HUES48 (cell line): Measurements from ENCODE around the gene PTPRN2.

Source experiments
- H3K27ac ChIP-seq: one replicate; pipeline ENCODE4 v1.7.0; 2013; ENCODE audit warnings: low read depth, low read length, inconsistent platforms
- H3K27me3 ChIP-seq: 2 replicates; pipeline ENCODE4 v1.6.1; 2013; ENCODE audit warnings: mild to moderate bottlenecking, low read length; ENCODE audit not compliant: control insufficient read depth, insufficient read depth
- H3K36me3 ChIP-seq: 2 replicates; pipeline ENCODE4 v1.6.1; 2013; ENCODE audit warnings: low read length; ENCODE audit not compliant: control insufficient read depth, insufficient read depth
- H3K4me1 ChIP-seq: 2 replicates; pipeline ENCODE4 v1.6.1; 2013; ENCODE audit warnings: mild to moderate bottlenecking, low read length; ENCODE audit not compliant: control insufficient read depth, insufficient read depth
- H3K4me3 ChIP-seq: 2 replicates; pipeline ENCODE4 v1.5.1; 2013; ENCODE audit warnings: mild to moderate bottlenecking, low read depth, low read length
- H3K9ac ChIP-seq: 2 replicates; pipeline ENCODE4 v1.6.1; 2013; ENCODE audit warnings: mild to moderate bottlenecking, low read depth, low read length, moderate library complexity
- H3K9me3 ChIP-seq: 2 replicates; pipeline ENCODE4 v1.6.1; 2013; ENCODE audit warnings: low read length; ENCODE audit not compliant: control insufficient read depth, insufficient read depth

The PTPRN2 gene

DNA sequence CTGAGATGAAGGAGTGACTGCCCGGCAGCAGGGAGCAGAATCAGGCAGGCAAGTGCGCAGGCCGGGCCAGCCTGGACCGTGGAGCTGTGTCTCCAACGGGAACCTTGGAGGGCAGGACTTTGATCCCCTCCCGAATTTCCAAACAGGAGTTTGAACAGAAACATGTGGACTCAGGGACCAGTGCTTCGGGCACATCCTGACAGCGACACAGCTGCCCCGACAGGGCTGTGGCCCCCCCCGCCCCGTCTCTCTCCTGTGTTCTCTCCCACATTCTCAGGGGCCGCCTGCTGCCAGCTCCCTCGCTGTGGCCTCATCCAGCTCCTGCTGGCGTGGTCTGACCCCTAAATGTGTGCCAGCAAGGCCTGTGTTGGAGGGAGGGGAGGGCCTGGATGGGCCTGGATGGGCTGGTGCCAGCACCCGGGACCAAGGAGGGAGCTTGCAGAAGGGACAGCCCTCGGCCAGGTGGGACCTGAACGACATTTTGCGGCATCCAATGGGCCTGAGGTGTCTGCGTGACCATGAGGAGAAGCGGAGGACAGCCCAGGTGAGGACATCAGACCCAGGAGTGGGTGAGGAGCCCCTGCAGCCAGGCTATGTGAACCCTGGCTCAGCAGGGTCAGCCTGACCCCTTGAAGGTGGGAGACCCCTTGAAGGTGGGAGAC, 1027.9 kb downstream of the PTPRN2 start:
- H3K9me3 ChIP-seq, result peaks cover 8% of the 10 kb centered on the region; the same call in 1 of the 2 replicates
- H3K27me3 ChIP-seq, result no peaks in the 10 kb centered on the region
- no peaks in the 10 kb centered on the region for H3K4me1 ChIP-seq
- no peak overlapping the region for H3K27ac ChIP-seq
- no peaks in the 10 kb centered on the region for H3K36me3 ChIP-seq
- no peak overlapping the region for H3K9ac ChIP-seq
- no peak overlapping the region for H3K4me3 ChIP-seq

DNA sequence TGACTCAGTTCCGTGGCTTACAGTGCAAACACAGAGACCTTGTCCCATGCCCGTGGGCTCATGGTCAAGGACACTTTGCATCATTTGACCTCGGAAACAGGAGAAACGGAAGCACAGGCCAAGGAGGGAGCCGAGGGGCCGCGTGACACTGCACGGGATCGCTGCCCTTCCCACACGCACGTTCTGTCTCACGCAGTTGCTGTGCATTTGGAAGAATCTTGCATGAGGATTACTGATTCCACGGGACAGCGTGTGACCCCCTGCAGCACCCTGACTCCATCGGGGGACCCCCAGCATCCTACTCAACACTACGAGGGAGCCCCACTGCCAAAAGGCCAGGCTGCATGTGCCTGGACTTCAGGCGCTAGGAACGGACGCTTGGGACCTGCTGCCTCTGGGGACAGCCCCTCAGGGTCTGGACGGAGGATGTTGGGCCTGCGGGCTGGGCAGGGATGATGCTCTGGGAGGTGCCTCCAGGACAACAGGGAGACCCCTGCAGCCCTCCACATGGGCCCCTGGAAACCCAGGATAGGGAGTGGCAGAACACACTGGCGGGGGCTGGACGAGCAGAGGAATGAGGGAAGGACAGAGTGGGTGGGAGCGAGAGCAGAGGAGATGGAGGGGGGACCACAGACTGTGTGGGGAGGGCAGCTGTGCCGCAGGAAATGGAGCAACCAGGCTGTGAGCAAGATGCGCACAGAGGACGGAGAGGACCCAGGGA, 1028.6 kb downstream of the PTPRN2 start:
- Histone ChIP-seq H3K9me3 (peaks cover 8% of the 10 kb centered on the region; the same call in 1 of the 2 replicates), H3K27me3 (no peaks in the 10 kb centered on the region), H3K36me3 (no peaks in the 10 kb centered on the region), H3K4me3 (no peak overlapping the region), H3K9ac (no peak overlapping the region), H3K27ac (no peak overlapping the region), H3K4me1 (no peaks in the 10 kb centered on the region)

DNA sequence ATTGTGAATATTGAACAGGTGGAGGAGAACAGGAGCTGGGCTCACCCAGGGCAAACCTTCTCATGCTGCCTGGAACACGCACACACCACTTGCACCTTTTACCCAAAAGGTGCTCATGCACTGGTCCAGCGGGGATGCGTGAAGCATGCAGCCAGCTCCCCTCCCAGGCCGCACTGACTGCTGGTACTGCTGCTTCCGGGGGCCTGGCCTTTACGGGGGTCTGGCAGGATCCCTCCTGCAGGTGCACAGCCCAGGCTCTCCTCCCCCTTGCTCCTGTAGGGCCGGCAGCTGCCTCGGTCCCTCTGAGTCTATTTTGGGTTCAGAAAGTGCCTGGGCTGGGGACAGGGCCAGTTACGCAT, 1029.1 kb downstream of the PTPRN2 start:
- H3K36me3 ChIP-seq, result no peaks in the 10 kb centered on the region
- no peak overlapping the region for H3K4me3 ChIP-seq
- H3K9ac ChIP-seq, result no peak overlapping the region
- H3K9me3 ChIP-seq, result peaks cover 8% of the 10 kb centered on the region; the same call in 1 of the 2 replicates
- no peak overlapping the region for H3K27ac ChIP-seq
- no peaks in the 10 kb centered on the region for H3K4me1 ChIP-seq
- H3K27me3 ChIP-seq, result no peaks in the 10 kb centered on the region

DNA sequence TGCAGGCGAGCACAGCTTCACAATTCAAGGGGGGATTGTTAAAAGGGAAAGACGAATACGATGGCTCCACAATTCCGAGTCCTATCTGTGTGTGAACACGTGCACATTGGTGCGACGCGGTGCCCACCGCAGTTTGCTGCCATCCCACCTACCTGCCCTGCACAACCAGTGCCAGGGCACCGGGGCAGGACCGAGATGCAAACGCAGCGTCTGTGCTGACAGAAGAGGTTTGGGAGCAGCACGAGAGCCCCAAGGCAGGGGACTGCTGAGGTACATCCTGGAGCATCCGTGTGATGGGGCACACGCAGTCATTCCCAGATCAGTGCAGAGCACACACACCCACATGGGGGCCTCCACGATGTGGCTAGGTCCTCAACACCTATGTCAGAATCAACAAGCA, 1029.6 kb downstream of the PTPRN2 start:
- Histone ChIP-seq H3K27me3 (no peaks in the 10 kb centered on the region), H3K36me3 (no peaks in the 10 kb centered on the region), H3K27ac (no peak overlapping the region), H3K9me3 (peaks cover 8% of the 10 kb centered on the region; the same call in 1 of the 2 replicates), H3K9ac (no peak overlapping the region), H3K4me1 (no peaks in the 10 kb centered on the region), H3K4me3 (no peak overlapping the region)

DNA sequence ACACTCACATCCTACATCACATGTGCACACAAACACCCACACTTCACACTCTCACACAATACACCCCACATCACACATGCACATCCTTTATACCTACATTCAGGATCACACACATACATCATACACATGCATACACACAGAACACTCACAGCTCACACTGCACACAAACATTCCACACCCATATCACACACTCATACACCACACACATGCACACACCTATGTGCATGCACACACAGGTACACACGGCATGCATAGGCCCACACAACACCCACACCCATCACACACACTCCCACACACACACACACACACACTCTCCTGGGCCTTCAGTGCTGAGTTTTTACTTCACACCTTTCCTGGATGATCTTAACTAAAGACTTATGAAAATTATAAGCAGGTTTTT, 1030.4 kb downstream of the PTPRN2 start:
- H3K9ac ChIP-seq, result no peak overlapping the region

DNA sequence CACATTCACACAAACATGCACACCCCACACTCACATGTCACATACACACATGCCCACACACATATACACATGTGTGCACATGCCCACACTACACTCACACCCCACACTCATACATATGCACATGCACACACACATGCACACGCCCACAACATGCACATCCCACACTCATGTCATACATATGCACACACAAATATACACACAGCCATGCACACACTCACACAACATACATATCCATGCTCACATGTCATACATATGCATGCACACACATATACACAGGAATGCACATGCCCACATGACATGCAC, 1031.0 kb downstream of the PTPRN2 start:
- Histone ChIP-seq H3K9me3 (peaks cover 8% of the 10 kb centered on the region; the same call in 1 of the 2 replicates), H3K4me1 (no peaks in the 10 kb centered on the region)

More for the DNA sequence above, 1030.4 kb downstream of the PTPRN2 start:
- Histone ChIP-seq H3K27ac (no peak overlapping the region), H3K9me3 (peaks cover 8% of the 10 kb centered on the region; the same call in 1 of the 2 replicates), H3K4me1 (no peaks in the 10 kb centered on the region), H3K4me3 (no peak overlapping the region), H3K27me3 (no peaks in the 10 kb centered on the region), H3K36me3 (no peaks in the 10 kb centered on the region)

DNA sequence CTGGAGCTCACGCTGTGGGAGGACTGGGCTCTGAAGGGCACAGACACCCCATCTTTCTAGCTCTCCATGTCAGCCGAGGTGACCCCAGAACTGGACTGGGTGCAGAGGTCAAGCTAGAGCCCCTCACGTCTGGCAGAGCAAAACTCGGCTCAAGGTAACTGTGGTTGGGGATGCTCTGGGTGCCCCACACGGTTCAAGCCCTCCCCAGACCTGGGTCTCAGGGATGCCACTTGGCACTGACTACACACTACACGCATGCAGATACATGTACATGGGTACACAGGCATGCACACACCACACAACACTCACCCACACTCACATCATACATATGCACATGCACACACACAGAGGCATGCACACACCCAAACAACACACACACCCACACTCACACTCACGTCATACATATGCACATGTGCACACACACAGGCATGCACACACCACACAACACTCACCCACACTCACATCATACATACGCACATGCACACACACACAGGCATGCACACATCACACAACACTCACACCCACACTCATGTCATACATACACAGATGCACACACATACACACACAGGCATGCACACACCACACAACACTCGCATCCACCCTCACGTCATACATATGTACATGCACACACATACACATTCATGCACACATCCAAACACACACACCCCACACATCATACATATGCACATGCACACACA, 1031.5 kb downstream of the PTPRN2 start:
- Histone ChIP-seq H3K9me3 (peaks cover 8% of the 10 kb centered on the region; the same call in 1 of the 2 replicates), H3K4me3 (no peak overlapping the region), H3K36me3 (no peaks in the 10 kb centered on the region), H3K27ac (no peak overlapping the region), H3K9ac (no peak overlapping the region), H3K4me1 (no peaks in the 10 kb centered on the region), H3K27me3 (no peaks in the 10 kb centered on the region)

More for the DNA sequence above, 1031.0 kb downstream of the PTPRN2 start:
- Histone ChIP-seq H3K27ac (no peak overlapping the region), H3K36me3 (no peaks in the 10 kb centered on the region), H3K9ac (no peak overlapping the region), H3K27me3 (no peaks in the 10 kb centered on the region), H3K4me3 (no peak overlapping the region)

DNA sequence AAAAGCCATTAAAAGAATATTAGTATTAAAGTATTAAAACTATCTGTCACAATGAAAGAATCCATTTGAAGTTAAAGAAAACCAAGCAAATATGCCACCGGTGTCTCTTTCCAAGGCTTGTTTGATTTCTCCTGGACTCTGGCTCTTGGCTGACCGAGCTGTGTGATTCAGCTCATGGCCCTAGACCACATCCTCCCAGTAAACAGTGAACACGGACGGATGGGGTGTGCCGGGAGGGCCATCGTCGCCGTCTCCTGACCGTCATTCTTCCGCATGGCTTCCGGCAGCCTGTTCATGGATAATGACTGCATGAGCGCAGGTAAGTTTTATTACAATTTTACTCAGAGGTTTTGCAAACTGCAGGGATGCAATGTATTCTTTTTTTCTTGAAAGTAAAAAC, 1032.3 kb downstream of the PTPRN2 start:
- Histone ChIP-seq H3K36me3 (no peaks in the 10 kb centered on the region), H3K27me3 (no peaks in the 10 kb centered on the region), H3K4me3 (no peak overlapping the region), H3K9ac (no peak overlapping the region), H3K9me3 (peaks cover 8% of the 10 kb centered on the region; the same call in 1 of the 2 replicates), H3K27ac (no peak overlapping the region), H3K4me1 (no peaks in the 10 kb centered on the region)

DNA sequence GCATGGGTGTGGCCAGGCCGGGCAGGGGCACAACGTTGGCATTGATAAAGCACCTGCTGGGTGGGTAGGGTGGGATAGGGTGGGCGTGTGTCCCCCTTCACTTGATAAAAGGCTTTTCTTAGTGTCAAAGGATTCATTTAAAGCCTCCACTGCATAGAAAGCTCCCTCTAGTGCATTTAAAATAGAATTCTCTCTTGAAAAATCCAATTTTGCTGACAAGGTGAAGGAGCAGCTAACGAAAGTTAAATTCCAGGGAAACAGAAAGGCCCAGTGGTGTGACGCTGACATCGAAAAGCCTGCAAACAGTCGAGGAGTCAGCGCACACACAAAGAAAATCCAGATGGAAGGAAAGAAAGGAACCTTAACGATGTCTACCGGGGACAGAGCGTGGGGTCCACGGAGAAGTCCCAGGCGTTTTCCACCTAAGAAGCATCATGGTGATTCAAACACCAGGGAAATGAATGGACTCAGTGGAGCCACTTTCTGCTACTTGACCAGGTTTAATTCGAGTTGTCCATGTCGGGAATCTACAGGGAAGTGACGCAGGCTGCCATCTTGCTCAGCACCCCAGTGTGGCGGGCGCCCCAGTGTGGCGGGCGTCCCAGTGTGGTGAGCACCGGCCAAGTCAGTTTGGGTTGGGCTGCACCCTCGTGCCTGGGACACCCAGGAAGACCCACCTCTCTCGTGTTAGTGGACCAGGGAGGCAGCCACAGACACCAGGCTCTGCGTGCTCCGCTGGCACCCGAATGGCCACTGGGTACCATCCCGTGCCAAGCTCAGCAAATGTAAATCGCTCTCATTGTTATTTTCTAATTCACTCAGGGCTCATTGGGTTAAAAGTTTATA, 1033.0 kb downstream of the PTPRN2 start:
- H3K27me3 ChIP-seq, result no peaks in the 10 kb centered on the region
- H3K9me3 ChIP-seq, result peaks cover 8% of the 10 kb centered on the region; the same call in 1 of the 2 replicates
- H3K4me1 ChIP-seq, result no peaks in the 10 kb centered on the region
- no peak overlapping the region for H3K27ac ChIP-seq
- H3K36me3 ChIP-seq, result no peaks in the 10 kb centered on the region
- H3K4me3 ChIP-seq, result no peak overlapping the region
- H3K9ac ChIP-seq, result no peak overlapping the region

DNA sequence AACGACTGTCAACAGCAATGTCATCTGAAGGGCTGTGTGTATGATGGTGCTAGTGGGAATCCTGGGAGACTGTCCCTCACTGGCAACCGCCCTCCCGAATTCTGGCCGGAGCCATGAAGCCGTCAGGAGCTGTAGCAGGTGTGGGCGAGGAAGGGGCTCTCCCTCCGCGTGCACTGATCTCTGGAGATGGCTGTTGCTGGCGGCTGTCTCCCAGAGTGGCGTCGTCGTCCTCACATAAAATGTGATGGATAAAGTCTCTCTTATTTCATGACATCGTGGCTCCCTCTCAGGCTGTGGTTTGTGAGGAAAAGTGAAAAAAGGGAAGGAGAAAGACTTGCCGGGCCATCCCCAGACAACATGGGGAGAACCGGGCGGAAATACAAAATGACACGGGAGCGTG, 1034.4 kb downstream of the PTPRN2 start:
- no peak overlapping the region for H3K4me3 ChIP-seq
- peaks cover 8% of the 10 kb centered on the region; the same call in 1 of the 2 replicates for H3K9me3 ChIP-seq
- H3K4me1 ChIP-seq, result no peaks in the 10 kb centered on the region
- no peak overlapping the region for H3K9ac ChIP-seq
- no peaks in the 10 kb centered on the region for H3K36me3 ChIP-seq
- H3K27me3 ChIP-seq, result no peaks in the 10 kb centered on the region
- H3K27ac ChIP-seq, result no peak overlapping the region
